ENCODE results near the gene GPR21. TPM values are rescaled to one million over a fixed set of nuclear protein-coding genes. Genes with fewer than 3 reads are reported as not detected.

GPR21 gene
- total RNA-seq, 4 donors from 2014 or later = 0.88 to 4.2 (median 2.2) TPM

DNA sequence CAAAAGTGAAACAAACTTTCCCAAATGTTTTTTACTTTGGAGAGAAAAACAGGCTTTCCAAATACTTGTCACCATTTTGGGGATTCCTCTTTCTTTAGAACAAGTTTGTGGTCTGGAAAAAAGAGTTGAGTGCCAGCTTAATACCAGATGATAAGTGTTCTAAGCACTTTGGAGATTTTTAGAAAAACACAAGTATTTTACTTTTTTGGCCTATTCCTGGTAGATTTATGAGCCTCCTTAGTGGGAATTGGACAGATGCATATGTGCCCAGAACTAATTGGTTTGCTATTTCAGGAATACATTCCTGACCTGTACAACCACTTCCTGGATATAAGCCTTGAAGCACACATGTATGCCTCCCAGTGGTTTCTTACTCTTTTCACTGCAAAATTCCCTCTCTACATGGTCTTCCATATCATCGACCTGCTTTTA lies 40.5 kb downstream of the GPR21 start:
- TF ChIP-seq, protein P1, sequence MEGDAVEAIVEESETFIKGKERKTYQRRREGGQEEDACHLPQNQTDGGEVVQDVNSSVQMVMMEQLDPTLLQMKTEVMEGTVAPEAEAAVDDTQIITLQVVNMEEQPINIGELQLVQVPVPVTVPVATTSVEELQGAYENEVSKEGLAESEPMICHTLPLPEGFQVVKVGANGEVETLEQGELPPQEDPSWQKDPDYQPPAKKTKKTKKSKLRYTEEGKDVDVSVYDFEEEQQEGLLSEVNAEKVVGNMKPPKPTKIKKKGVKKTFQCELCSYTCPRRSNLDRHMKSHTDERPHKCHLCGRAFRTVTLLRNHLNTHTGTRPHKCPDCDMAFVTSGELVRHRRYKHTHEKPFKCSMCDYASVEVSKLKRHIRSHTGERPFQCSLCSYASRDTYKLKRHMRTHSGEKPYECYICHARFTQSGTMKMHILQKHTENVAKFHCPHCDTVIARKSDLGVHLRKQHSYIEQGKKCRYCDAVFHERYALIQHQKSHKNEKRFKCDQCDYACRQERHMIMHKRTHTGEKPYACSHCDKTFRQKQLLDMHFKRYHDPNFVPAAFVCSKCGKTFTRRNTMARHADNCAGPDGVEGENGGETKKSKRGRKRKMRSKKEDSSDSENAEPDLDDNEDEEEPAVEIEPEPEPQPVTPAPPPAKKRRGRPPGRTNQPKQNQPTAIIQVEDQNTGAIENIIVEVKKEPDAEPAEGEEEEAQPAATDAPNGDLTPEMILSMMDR (IDR thresholded peaks at IDR 0.05; ENCODE audit: low read depth) = no peak

DNA sequence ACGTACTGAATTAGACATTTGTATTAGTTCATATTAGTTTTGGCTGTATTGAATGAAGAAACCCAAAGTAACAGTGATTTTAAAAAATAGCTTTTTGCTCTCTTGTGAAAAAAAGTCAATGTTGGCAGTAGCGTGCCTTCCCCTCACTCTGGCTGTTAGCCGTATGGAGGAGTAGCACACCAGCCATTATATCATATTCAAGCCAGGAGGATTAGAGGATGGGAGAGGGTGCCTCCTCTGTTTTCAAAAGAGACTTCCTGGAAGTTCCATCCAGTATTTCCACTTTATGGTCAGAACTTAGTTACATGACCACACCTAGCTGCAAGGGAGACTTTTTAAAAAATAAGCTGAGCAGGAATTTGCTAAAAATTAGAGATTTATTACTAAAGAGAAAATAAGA lies 41.2 kb downstream of the GPR21 start:
- TF ChIP-seq, protein P1 (IDR thresholded peaks at IDR 0.05; ENCODE audit: low read depth) = no peak

DNA sequence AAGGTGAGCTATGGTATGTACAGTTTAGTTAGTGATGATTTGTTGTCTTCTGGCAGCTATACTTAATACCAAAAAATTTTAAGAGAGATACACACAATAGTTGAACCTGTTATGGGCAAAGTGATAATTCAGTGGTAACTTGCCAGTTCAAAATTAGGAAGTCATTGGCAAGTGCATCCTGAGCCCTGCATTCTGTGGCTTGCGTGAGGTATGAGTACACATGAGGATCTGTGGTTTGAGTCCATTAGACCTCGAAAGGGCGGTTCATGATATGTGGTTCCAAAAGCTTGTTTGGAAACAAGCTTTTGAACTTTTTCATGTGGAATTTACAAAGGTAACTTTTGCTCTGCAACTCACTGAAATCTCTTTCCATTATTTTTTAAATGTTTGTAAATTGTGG lies 47.0 kb downstream of the GPR21 start:
- TF ChIP-seq, protein P1 (IDR thresholded peaks at IDR 0.05; ENCODE audit: low read depth) = no peak

DNA sequence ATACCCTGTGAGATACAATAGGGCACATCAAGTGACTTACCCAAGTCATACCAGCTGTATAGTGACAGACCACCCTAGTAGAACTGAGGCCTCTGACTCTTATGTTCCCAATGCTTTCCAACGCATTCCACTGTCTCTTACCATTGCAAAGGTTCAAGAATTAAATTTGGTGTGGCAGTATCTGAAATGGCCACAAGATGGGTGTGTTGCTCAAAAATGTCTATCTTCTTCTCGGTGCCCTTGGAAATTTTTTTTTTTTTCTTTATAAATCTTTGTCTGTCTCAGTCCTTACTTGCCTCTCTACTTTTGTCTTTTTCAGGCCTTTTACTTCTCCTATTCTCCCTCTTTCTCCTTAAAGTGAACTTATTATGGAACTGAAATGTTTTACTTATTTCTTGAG lies 48.4 kb downstream of the GPR21 start:
- TF ChIP-seq, protein P1 (IDR thresholded peaks at IDR 0.05; ENCODE audit: low read depth) = no peak

DNA sequence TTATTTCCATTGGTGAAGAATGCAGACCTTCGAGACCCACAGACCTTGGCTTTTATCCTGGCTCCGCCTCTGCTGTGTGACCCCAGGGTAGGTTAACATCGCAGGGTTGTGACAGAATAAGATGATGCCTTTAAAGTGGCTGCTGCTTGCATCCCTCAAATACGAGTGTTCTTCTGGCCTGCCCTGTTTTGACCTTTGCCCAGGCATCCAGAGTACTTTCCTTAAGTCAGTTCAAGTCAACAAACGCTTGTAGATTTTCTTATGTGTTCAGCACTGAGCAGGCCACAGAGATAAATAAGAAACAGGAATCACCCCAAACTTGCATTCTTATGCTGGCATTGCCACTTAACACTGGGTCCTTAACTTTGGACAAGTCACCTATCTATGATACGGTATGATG lies 50.2 kb downstream of the GPR21 start:
- TF ChIP-seq, protein P1 (IDR thresholded peaks at IDR 0.05; ENCODE audit: low read depth) = no peak

DNA sequence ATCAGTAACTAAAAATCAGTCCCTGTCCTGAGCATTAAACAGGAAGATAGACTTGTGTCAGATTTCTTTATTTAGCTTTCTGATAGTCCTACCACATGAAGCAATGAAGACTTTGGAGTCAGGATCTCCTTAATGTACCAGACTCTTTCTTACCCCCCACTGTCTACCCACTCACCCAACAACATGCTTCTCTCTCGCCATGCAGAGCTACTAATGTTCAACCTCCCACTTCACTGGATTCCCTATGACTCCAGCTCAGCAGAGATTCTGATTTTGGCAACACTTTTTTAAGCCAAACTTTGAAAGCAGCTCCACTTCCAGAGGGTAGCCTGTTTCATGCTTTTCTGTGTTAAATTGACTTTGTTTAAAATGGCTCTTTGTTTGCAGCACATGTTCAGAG lies 50.8 kb downstream of the GPR21 start:
- TF ChIP-seq, protein P1 (IDR thresholded peaks at IDR 0.05; ENCODE audit: low read depth) = no peak

Small RNA genes lying within 50 kb of the gene (small RNA-seq; reads per million reads assigned to genes)
- gene GPR21 = not detected

Other genes with a start within 250 kb of the GPR21 start
- gene OR5C1, start 244.7 kb upstream of the GPR21 start, total RNA-seq = not detected
- gene OR1K1, start 233.5 kb upstream of the GPR21 start, total RNA-seq = not detected
- gene PDCL, start 205.1 kb upstream of the GPR21 start, total RNA-seq = 10 to 100 TPM; 18.4 to 24.5 (median 20.4) TPM
- gene RC3H2, start 128.3 kb upstream of the GPR21 start, total RNA-seq = 10 to 100 TPM; 45.0 to 57.3 (median 52.6) TPM
- gene ZBTB6, start 120.3 kb upstream of the GPR21 start, total RNA-seq = 10 to 100 TPM in 3 of 4 donors, 1 to 10 TPM in 1; 6.2 to 10.8 (median 10.1) TPM
- 1 to 10 TPM; 5.3 to 9.0 (median 6.7) TPM for gene ZBTB26, start 102.2 kb upstream of the GPR21 start, total RNA-seq
- gene RABGAP1, start 92.6 kb upstream of the GPR21 start, total RNA-seq = 10 to 100 TPM; 47.4 to 65.4 (median 52.8) TPM
- 10 to 100 TPM in 2 of 4 donors, 1 to 10 TPM in 2; 6.6 to 11.3 (median 10.0) TPM for gene STRBP, start 234.9 kb downstream of the GPR21 start, total RNA-seq